NCI-H748 (cell line): Measurements from ENCODE around the gene BRD3.

Experiments used
- DNase-seq: peaks from one replicate; lab custom pipeline; 2025; ENCODE audit not compliant: unreplicated experiment; lab: John Stamatoyannopoulos, UW

BRD3 gene

GRCh38 chr9:134066913-134067851 is 644 bp downstream of the BRD3 start:
- DNase-seq, result peak; percentile 71

- peak; percentile 36 for DNase-seq
Observed at GRCh38 chr9:134066526-134066912, 1.3 kb downstream of the BRD3 start.

GRCh38 chr9:134065612-134066419 is 2.0 kb downstream of the BRD3 start:
- no peak for DNase-seq

GRCh38 chr9:134064711-134065110 is 3.1 kb downstream of the BRD3 start:
- DNase-seq, result no peak

GRCh38 chr9:134063571-134064450 is 4.0 kb downstream of the BRD3 start:
- no peak for DNase-seq

- no peak for DNase-seq
Observed at GRCh38 chr9:134063088-134063570, 4.7 kb downstream of the BRD3 start.

- DNase-seq, result no peak
Observed at GRCh38 chr9:134062461-134063087, 5.3 kb downstream of the BRD3 start.

GRCh38 chr9:134061688-134062371 is 6.0 kb downstream of the BRD3 start:
- DNase-seq, result no peak

- DNase-seq, result no peak
Observed at GRCh38 chr9:134061019-134061687, 6.7 kb downstream of the BRD3 start.

- DNase-seq, result no peak
Observed at GRCh38 chr9:134060546-134060945, 7.3 kb downstream of the BRD3 start.

- no peak for DNase-seq
Observed at GRCh38 chr9:134059661-134060395, 8.0 kb downstream of the BRD3 start.

GRCh38 chr9:134059188-134059641 is 8.6 kb downstream of the BRD3 start:
- DNase-seq, result no peak

GRCh38 chr9:134058716-134059115 is 9.1 kb downstream of the BRD3 start:
- no peak for DNase-seq

GRCh38 chr9:134057751-134058701 is 9.8 kb downstream of the BRD3 start:
- no peak for DNase-seq

GRCh38 chr9:134057307-134057657 is 10.5 kb downstream of the BRD3 start:
- no peak for DNase-seq

- DNase-seq, result no peak
Observed at GRCh38 chr9:134056483-134057306, 11.1 kb downstream of the BRD3 start.
